CD4-positive, alpha-beta memory T cell (primary cell): ENCODE results near the gene FNDC8. TPM values are rescaled to one million over a fixed set of nuclear protein-coding genes. Genes with fewer than 3 reads are reported as not detected.

Source experiments
- CTCF ChIA-PET: fragments of 350-600 bp; sonication (Branson Sonifier 250); formaldehyde crosslinking; loops from one replicate; lab custom pipeline; 2021; ENCODE audit warnings: inconsistent platforms; ENCODE audit not compliant: partially characterized antibody; lab: Charles Lee
- POLR2A ChIA-PET: fragments of 350-600 bp; sonication (Branson Sonifier 250); formaldehyde crosslinking; loops from one replicate; lab custom pipeline; 2021; ENCODE audit not compliant: partially characterized antibody; lab: Charles Lee
- DNase-seq, 5 donors: peaks; one replicate each; pipeline versions ENCODE4 v3.0.0 to v3.0.0-alpha.2; 2020 to 2022; ENCODE audit warnings: mixed read lengths in 1 of 5
- H3K27ac ChIP-seq: one replicate; pipeline ENCODE4 v1.7.0; 2013; ENCODE audit warnings: low read depth, low read length
- H3K27me3 ChIP-seq: 2 replicates; pipeline ENCODE4 v1.7.0; 2013; ENCODE audit warnings: mild to moderate bottlenecking, low read length, moderate library complexity; ENCODE audit not compliant: insufficient read depth
- H3K36me3 ChIP-seq: 2 replicates; pipeline ENCODE4 v1.7.0; 2013; ENCODE audit warnings: mild to moderate bottlenecking, low read length, moderate library complexity; ENCODE audit not compliant: insufficient read depth
- H3K4me1 ChIP-seq: 2 replicates; pipeline ENCODE4 v1.7.0; 2013; ENCODE audit warnings: mild to moderate bottlenecking, low read length, moderate library complexity; ENCODE audit not compliant: insufficient read depth
- H3K4me3 ChIP-seq, 2 donors: one replicate each; pipeline ENCODE4 v1.7.0; 2013; ENCODE audit warnings: low read length in 2 of 2, mild to moderate bottlenecking in 1 of 2
- H3K9me3 ChIP-seq, 2 donors: one replicate each; pipeline ENCODE4 v1.7.0; 2013; ENCODE audit warnings: low read length in 2 of 2, control low read depth in 1 of 2; ENCODE audit not compliant: control insufficient read depth in 1 of 2
- H3K27ac Mint-ChIP-seq, 7 donors: one replicate each; pipeline ENCODE4 v1.8.0; 2020 to 2021; ENCODE audit warnings: mixed read lengths in 7 of 7, mild to moderate bottlenecking in 6 of 7, inconsistent platforms in 3 of 7, moderate library complexity in 3 of 7
- H3K27me3 Mint-ChIP-seq, 2 donors: one replicate each; pipeline ENCODE4 v1.8.0; 2020 to 2021; ENCODE audit warnings: mixed read lengths in 2 of 2
- H3K36me3 Mint-ChIP-seq, 2 donors: one replicate each; pipeline ENCODE4 v1.8.0; 2020 to 2021; ENCODE audit warnings: mixed read lengths in 2 of 2, inconsistent platforms in 1 of 2, mild to moderate bottlenecking in 1 of 2
- H3K4me1 Mint-ChIP-seq, 4 donors: one replicate each; pipeline ENCODE4 v1.8.0; 2020 to 2021; ENCODE audit warnings: mixed read lengths in 4 of 4, mild to moderate bottlenecking in 1 of 4
- H3K4me3 Mint-ChIP-seq, 8 donors: one replicate each; pipeline ENCODE4 v1.8.0; 2020 to 2021; ENCODE audit warnings: mixed read lengths in 8 of 8, mild to moderate bottlenecking in 7 of 8, moderate library complexity in 6 of 8, inconsistent platforms in 3 of 8
- H3K9me3 Mint-ChIP-seq, 8 donors: one replicate each; pipeline ENCODE4 v1.8.0; 2020 to 2021; ENCODE audit warnings: mixed read lengths in 8 of 8, mild to moderate bottlenecking in 5 of 8, inconsistent platforms in 3 of 8, moderate library complexity in 1 of 8
- intact Hi-C: fragments of 100-400 bp; cut with micrococcal nuclease; formaldehyde crosslinking; loops from one replicate; pipeline ENCODE4 v1.15.1; 2023
- polyA plus RNA-seq, 2 donors: library from polyadenylated mRNA; unstranded; fragments of 300-500 nt; fragmentation: Illumina TruSeq; gene quantifications; one replicate each; pipeline ENCODE4 v1.2.3, GENCODE V29; 2021
- total RNA-seq, 2 experiments: library from RNA; stranded (reverse); gene quantifications; one replicate each; pipeline ENCODE4 v1.2.3, GENCODE V29; 2021

FNDC8 gene
- total and polyA plus RNA-seq, 4 experiments from 2014 or later: not detected

- no peaks in the 10 kb centered on the region for H3K36me3 Mint-ChIP-seq
- intact Hi-C loops: no loop called here
- DNase-seq: no peak
- ChIA-PET POLR2A (no interaction called here), CTCF (no interaction called here)
- no peaks in the 10 kb centered on the region for H3K27me3 Mint-ChIP-seq
- H3K4me3 ChIP-seq: no peak overlapping the region
- no peaks in the 10 kb centered on the region for H3K9me3 ChIP-seq
- no peak overlapping the region for H3K4me3 Mint-ChIP-seq
- H3K27ac ChIP-seq: no peak overlapping the region
- no peak overlapping the region for H3K27ac Mint-ChIP-seq
- peaks cover 2 to 13% (median 9%) of the 10 kb centered on the region in 4 donors for H3K4me1 Mint-ChIP-seq
- H3K9me3 Mint-ChIP-seq: peaks cover 0 to 2% (median 0%) of the 10 kb centered on the region in 8 donors
- no peaks in the 10 kb centered on the region for H3K27me3 ChIP-seq
- peaks cover 6% of the 10 kb centered on the region for H3K4me1 ChIP-seq
- H3K36me3 ChIP-seq: no peaks in the 10 kb centered on the region
These were observed 33.1 kb downstream of the FNDC8 start for GRCh38 chr17:35154196-35155165.

GRCh38 chr17:35155246-35155645 is 33.8 kb downstream of the FNDC8 start:
- Histone ChIP-seq H3K36me3 (no peaks in the 10 kb centered on the region), H3K4me3 (no peak overlapping the region), H3K27me3 (no peaks in the 10 kb centered on the region), H3K4me1 (peaks cover 13% of the 10 kb centered on the region), H3K9me3 (no peaks in the 10 kb centered on the region), H3K27ac (no peak overlapping the region)
- Mint-ChIP-seq H3K27ac (no peak overlapping the region), H3K27me3 (no peaks in the 10 kb centered on the region), H3K4me1 (peaks cover 6 to 20% (median 15%) of the 10 kb centered on the region in 4 donors), H3K36me3 (no peaks in the 10 kb centered on the region), H3K9me3 (peaks cover 0 to 2% (median 0%) of the 10 kb centered on the region in 8 donors), H3K4me3 (no peak overlapping the region)
- intact Hi-C loops: no loop called here
- ChIA-PET CTCF (no interaction called here), POLR2A (no interaction called here)
- no peak for DNase-seq

DNA sequence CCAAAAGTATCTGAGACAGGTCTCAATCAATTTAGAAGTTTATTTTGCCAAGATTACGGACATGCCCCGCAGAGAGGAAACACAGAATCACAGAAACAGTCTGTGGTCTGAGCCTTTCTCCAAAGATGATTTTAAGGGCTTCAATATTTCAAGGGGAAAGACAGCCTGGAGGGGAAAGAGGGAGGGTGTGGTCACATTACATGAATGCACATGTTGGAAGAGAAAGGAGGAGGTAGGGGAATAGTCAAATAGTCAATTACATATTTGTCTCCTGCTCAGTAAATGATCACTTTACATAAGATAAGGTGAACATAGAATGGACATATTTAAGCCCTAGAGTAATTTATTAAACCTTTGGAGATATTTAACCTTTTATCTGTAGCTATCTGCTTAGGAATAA is 38.5 kb downstream of the FNDC8 start:
- Mint-ChIP-seq H3K27ac (peak overlapping the region; percentile 53 to 94 (median 93)), H3K4me1 (peaks cover 33 to 66% (median 52%) of the 10 kb centered on the region in 4 donors), H3K36me3 (no peaks in the 10 kb centered on the region), H3K27me3 (no peaks in the 10 kb centered on the region), H3K4me3 (peak overlapping the region in 5 of 8 donors; percentile 45 to 79 (median 76)), H3K9me3 (no peaks in the 10 kb centered on the region)
- POLR2A ChIA-PET: interaction anchor here (0.7 to 12.0 kb wide), 16 partner anchors 10 to 649 kb away, joined by 3 to 117 read pairs (median 6); partner anchors contain the start of genes NLE1, SLFN12L, SLFN5 and TAF15
- no peaks in the 10 kb centered on the region for H3K36me3 ChIP-seq
- no peak for DNase-seq
- H3K27ac ChIP-seq: peak overlapping the region; percentile 39
- no peaks in the 10 kb centered on the region for H3K9me3 ChIP-seq
- CTCF ChIA-PET: interaction anchor here (0.8 to 2.6 kb wide), 3 partner anchors 17 to 587 kb away, joined by 3 to 10 read pairs (median 7); no protein-coding TSS in a partner anchor
- no peaks in the 10 kb centered on the region for H3K27me3 ChIP-seq
- intact Hi-C loops: loop anchor here (5.0 kb wide), 1 partner anchor 327 kb away; no protein-coding TSS in a partner anchor
- no peak overlapping the region for H3K4me3 ChIP-seq
- H3K4me1 ChIP-seq: peaks cover 45% of the 10 kb centered on the region

GRCh38 chr17:35160354-35161201 is 39.2 kb downstream of the FNDC8 start:
- peak overlapping the region in 1 of 2 donors; percentile 12 for H3K4me3 ChIP-seq
- Mint-ChIP-seq H3K27ac (peak overlapping the region; percentile 84 to 94 (median 93)), H3K36me3 (no peaks in the 10 kb centered on the region), H3K4me1 (peaks cover 37 to 73% (median 56%) of the 10 kb centered on the region in 4 donors), H3K9me3 (no peaks in the 10 kb centered on the region), H3K4me3 (peak overlapping the region; percentile 67 to 85 (median 74)), H3K27me3 (no peaks in the 10 kb centered on the region)
- H3K9me3 ChIP-seq: no peaks in the 10 kb centered on the region
- peak; percentile 57 to 74 (median 62) for DNase-seq
- H3K27ac ChIP-seq: peak overlapping the region; percentile 39
- ChIA-PET CTCF (interaction anchor here (0.6 to 2.6 kb wide), 9 partner anchors 9 to 648 kb away, joined by 3 to 10 read pairs (median 3); partner anchors contain the start of gene TAF15), POLR2A (interaction anchor here (0.6 to 12.0 kb wide), 32 partner anchors 10 to 649 kb away, joined by 3 to 117 read pairs (median 4); partner anchors contain the start of genes AP2B1, NLE1, PEX12 and RAD51D)
- H3K27me3 ChIP-seq: no peaks in the 10 kb centered on the region
- peaks cover 52% of the 10 kb centered on the region for H3K4me1 ChIP-seq
- intact Hi-C loops: loop anchor here (1.0 to 5.0 kb wide), 4 partner anchors 18 to 327 kb away; partner anchors contain the start of gene NLE1
- no peaks in the 10 kb centered on the region for H3K36me3 ChIP-seq

GRCh38 chr17:35161281-35161761 is 39.9 kb downstream of the FNDC8 start:
- H3K4me1 Mint-ChIP-seq: peaks cover 38 to 77% (median 59%) of the 10 kb centered on the region in 4 donors
- H3K27me3 Mint-ChIP-seq: no peaks in the 10 kb centered on the region
- Histone ChIP-seq H3K27ac (peak overlapping the region; percentile 39), H3K36me3 (no peaks in the 10 kb centered on the region), H3K27me3 (no peaks in the 10 kb centered on the region), H3K9me3 (no peaks in the 10 kb centered on the region), H3K4me1 (peaks cover 54% of the 10 kb centered on the region), H3K4me3 (peak overlapping the region in 1 of 2 donors; percentile 12)
- intact Hi-C loops: loop anchor here (1.0 to 5.0 kb wide), 4 partner anchors 19 to 326 kb away; partner anchors contain the start of gene NLE1
- ChIA-PET POLR2A (interaction anchor here (0.5 to 12.0 kb wide), 24 partner anchors 9 to 603 kb away, joined by 3 to 117 read pairs (median 4); partner anchors contain the start of genes AP2B1, NLE1, PEX12 and RAD51D), CTCF (interaction anchor here (0.9 to 2.6 kb wide), 7 partner anchors 8 to 647 kb away, joined by 3 to 10 read pairs (median 5); partner anchors contain the start of gene TAF15)
- no peaks in the 10 kb centered on the region for H3K9me3 Mint-ChIP-seq
- H3K27ac Mint-ChIP-seq: peak overlapping the region; percentile 84 to 94 (median 93)
- H3K36me3 Mint-ChIP-seq: no peaks in the 10 kb centered on the region
- H3K4me3 Mint-ChIP-seq: peak overlapping the region; percentile 67 to 85 (median 74)
- peak; percentile 55 to 65 (median 62) for DNase-seq

GRCh38 chr17:35162755-35163154 is 41.3 kb downstream of the FNDC8 start:
- Mint-ChIP-seq H3K27ac (peak overlapping the region; percentile 39 to 94 (median 84)), H3K36me3 (no peaks in the 10 kb centered on the region), H3K9me3 (no peaks in the 10 kb centered on the region), H3K27me3 (no peaks in the 10 kb centered on the region), H3K4me3 (peak overlapping the region in 4 of 8 donors; percentile 10 to 57 (median 30)), H3K4me1 (peaks cover 38 to 83% (median 61%) of the 10 kb centered on the region in 4 donors)
- no peak for DNase-seq
- Histone ChIP-seq H3K4me3 (no peak overlapping the region), H3K9me3 (no peaks in the 10 kb centered on the region), H3K4me1 (peaks cover 54% of the 10 kb centered on the region), H3K27me3 (no peaks in the 10 kb centered on the region), H3K27ac (peak overlapping the region; percentile 39), H3K36me3 (no peaks in the 10 kb centered on the region)
- ChIA-PET POLR2A (interaction anchor here (0.5 to 12.0 kb wide), 6 partner anchors 22 to 440 kb away, joined by 3 to 117 read pairs (median 26); partner anchors contain the start of genes NLE1, RFFL, SLFN12L and SLFN5), CTCF (interaction anchor here (0.7 to 9.7 kb wide), 4 partner anchors 95 to 584 kb away, joined by 3 to 111 read pairs (median 3); partner anchors contain the start of gene SLFN12L)
- intact Hi-C loops: loop anchor here (5.0 kb wide), 1 partner anchor 325 kb away; no protein-coding TSS in a partner anchor
